Adrenal gland (tissue), 12 donors: Measurements from ENCODE around the gene ZNF335. TPM values are rescaled to one million over a fixed set of nuclear protein-coding genes. Genes with fewer than 3 reads are reported as not detected.

Source experiments
- DNase-seq, 7 donors: peaks; one replicate each; pipeline ENCODE4 v3.0.0-alpha.2; 2019 to 2020
- H3K27ac ChIP-seq, 5 donors: fragments of 200-600 bp; sonication (generic) in 4 of 5; 1 replicate in 3 of 5; 2 replicates in 2 of 5; pipeline versions ENCODE4 v1.5.1 to v1.8.0; 2016 to 2020; ENCODE audit warnings: mild to moderate bottlenecking in 1 of 5
- H3K27me3 ChIP-seq: fragments of 200-600 bp; 2 replicates; pipeline ENCODE4 v1.8.0; 2021
- H3K36me3 ChIP-seq, 2 donors: fragments of 200-600 bp; replicated peaks in 1 of 2; 1 replicate in 1 of 2; 2 replicates in 1 of 2; pipeline versions ENCODE4 v1.5.1 to v1.8.0; 2018 to 2022
- H3K4me1 ChIP-seq, 2 donors: fragments of 200-600 bp; replicated peaks in 1 of 2; 1 replicate in 1 of 2; 2 replicates in 1 of 2; pipeline versions ENCODE4 v1.5.1 to v1.8.0; 2018 to 2021
- H3K4me3 ChIP-seq, 4 donors: fragments of 200-600 bp; sonication (generic) in 3 of 4; one replicate each; pipeline ENCODE4 v1.5.1; 2016 to 2018
- H3K9me3 ChIP-seq, 3 donors: fragments of 200-600 bp; sonication (generic) in 1 of 3; replicated peaks in 1 of 3; 1 replicate in 2 of 3; 2 replicates in 1 of 3; pipeline versions ENCODE4 v1.5.1 to v1.8.0; 2016 to 2021
- CTCF ChIP-seq, 6 experiments: fragments of 450-650 bp in 4 of 6; fragments of 200-600 bp in 2 of 6; sonication (generic) in 1 of 6; IDR thresholded peaks; 1 replicate in 5 of 6; 2 replicates in 1 of 6; pipeline versions ENCODE4 v1.5.1 to v1.8.0; 2016 to 2021; ENCODE audit warnings: antibody characterized with exemption in 6 of 6, mild to moderate bottlenecking in 2 of 6, moderate library complexity in 1 of 6
- POLR2A ChIP-seq, 2 donors: fragments of 450-650 bp; IDR thresholded peaks; one replicate each; pipeline ENCODE4 v1.6.1; 2017; ENCODE audit warnings: antibody characterized with exemption in 2 of 2, mild to moderate bottlenecking in 2 of 2, moderate library complexity in 1 of 2
- WGBS, 4 donors: extraction: QIAGEN DNeasy Blood & Tissue Kit in 2 of 4; methylation state at CpG; one replicate each; pipeline versions ENCODE4 v1.1.5 to v1.1.7; 2013 to 2017; 5-methylcytosine and 5-hydroxymethylcytosine counted together
- intact Hi-C, 2 donors: fragments of 100-400 bp; cut with DNase I; formaldehyde crosslinking; loops; one replicate each; pipeline versions ENCODE4 v1.14.1 to v1.15.0; 2022 to 2023
- polyA plus RNA-seq, 3 donors: library from polyadenylated mRNA; stranded (reverse); fragments of 200-250 nt in 2 of 3; fragments of 350-450 nt in 1 of 3; fragmentation: Illumina TruSeq in 1 of 3; extraction: RNeasy Lipid Tissue Mini Kit (QIAGEN cat#74804) in 1 of 3; gene quantifications; one replicate each; pipeline ENCODE4 v1.2.3, GENCODE V29; 2013 to 2014
- total RNA-seq, 9 donors: library from RNA; depleted of rRNA in 4 of 9; stranded (reverse); fragments of >200 nt in 4 of 9; fragments of 120-200 nt in 1 of 9; fragmentation: NEBNext Ultra II Directional in 1 of 9; extraction: Animal tissue kit (Norgen Biotek cat#: 25700) in 1 of 9; gene quantifications; one replicate each; pipeline versions ENCODE4 v1.1.0 to v1.2.4, GENCODE V29; 2013 to 2023
- donor health status: healthy with polysubstance abuse.
- donor health status: Bipolar disorder and iron deficiency.
- donor health status: DM: yes; HTN: yes; CAD: no.
- donor health status: DM: no; HTN: no; CAD: no.
- donor health status: DM: no; HTN: no; CAD: no.
- donor health status: DM: yes; HTN: yes; CAD: no.

ZNF335 gene
- total and polyA plus RNA-seq, 12 donors, result 5.4 to 45.1 (median 17.7) TPM

- H3K9me3 ChIP-seq, result no peaks in the 10 kb centered on the region
- intact Hi-C loops, result loop anchor here in 1 of 2 donors (5.0 kb wide), 1 partner anchor 52 kb away; no protein-coding TSS in a partner anchor
- TF ChIP-seq CTCF (IDR thresholded peaks at IDR 0.05) (no peak), POLR2A (IDR thresholded peaks at IDR 0.05) (no peak)
- 60 to 90% (median 81%) methylated on average over 7 to 13 of the region's 13 CpGs for WGBS, 4 donors
- peak in 3 of 7 donors; percentile 19 to 42 (median 32) for DNase-seq
- no peak overlapping the region for H3K4me3 ChIP-seq
- no peaks in the 10 kb centered on the region for H3K27me3 ChIP-seq
- H3K27ac ChIP-seq, result peak overlapping the region in 2 of 5 donors; percentile 33 to 35
- H3K4me1 ChIP-seq, result peaks cover 25% of the 10 kb centered on the region in 2 donors
- peaks cover 0 to 91% of the 10 kb centered on the region in 2 donors for H3K36me3 ChIP-seq
Observed at GRCh38 chr20:45949542-45950329, 22.3 kb downstream of the ZNF335 start.

- Histone ChIP-seq H3K9me3 (no peaks in the 10 kb centered on the region), H3K27me3 (no peaks in the 10 kb centered on the region), H3K27ac (peak overlapping the region in 2 of 5 donors; percentile 90 to 96), H3K36me3 (peaks cover 0 to 98% of the 10 kb centered on the region in 2 donors), H3K4me1 (peaks cover 25% of the 10 kb centered on the region in 2 donors), H3K4me3 (no peak overlapping the region)
- intact Hi-C loops, result no loop called here
- TF ChIP-seq POLR2A (IDR thresholded peaks at IDR 0.05), result no peak
- no peak for TF ChIP-seq CTCF (IDR thresholded peaks at IDR 0.05)
- WGBS, 4 donors, result 75 to 88% (median 76%) methylated on average over 6 to 10 of the region's 10 CpGs; no CpG with 5 or more reads in 1 of the 4 donors
- peak in 3 of 7 donors; percentile 9 to 45 (median 29) for DNase-seq
Observed at GRCh38 chr20:45948742-45949541, 23.1 kb downstream of the ZNF335 start.

GRCh38 chr20:45948261-45948733, 23.7 kb downstream of the ZNF335 start:
- Histone ChIP-seq H3K36me3 (peaks cover 0 to 98% of the 10 kb centered on the region in 2 donors), H3K4me1 (peaks cover 25% of the 10 kb centered on the region in 2 donors), H3K9me3 (no peaks in the 10 kb centered on the region), H3K4me3 (no peak overlapping the region), H3K27ac (peak overlapping the region in 3 of 5 donors; percentile 90 to 96 (median 91)), H3K27me3 (no peaks in the 10 kb centered on the region)
- no peak for TF ChIP-seq POLR2A (IDR thresholded peaks at IDR 0.05)
- no peak for TF ChIP-seq CTCF (IDR thresholded peaks at IDR 0.05)
- peak in 3 of 7 donors; percentile 7 to 30 (median 27) for DNase-seq
- 83 to 90% (median 88%) methylated on average over 4 to 7 of the region's 7 CpGs for WGBS, 4 donors
- intact Hi-C loops, result no loop called here
